Mucosa of rectum (tissue), 2 donors: Measurements from ENCODE around the gene PIANP.
A peak's percentile ranks its signal among the peaks of the same experiment; 100 is the strongest.

ENCODE experiments used
- H3K27ac ChIP-seq, 2 donors: one replicate each; pipeline ENCODE4 v1.7.0; 2013; ENCODE audit warnings: inconsistent platforms in 2 of 2, low read depth in 2 of 2, low read length in 2 of 2
- H3K27me3 ChIP-seq, 2 donors: one replicate each; pipeline ENCODE4 v1.7.0; 2013; ENCODE audit warnings: low read length in 2 of 2; ENCODE audit not compliant: control insufficient read depth in 2 of 2, insufficient read depth in 2 of 2
- H3K36me3 ChIP-seq, 2 donors: one replicate each; pipeline ENCODE4 v1.7.0; 2013; ENCODE audit warnings: low read length in 2 of 2; ENCODE audit not compliant: control insufficient read depth in 2 of 2, insufficient read depth in 2 of 2
- H3K4me1 ChIP-seq, 2 donors: one replicate each; pipeline ENCODE4 v1.7.0; 2013; ENCODE audit warnings: low read length in 2 of 2, mild to moderate bottlenecking in 1 of 2; ENCODE audit not compliant: control insufficient read depth in 2 of 2, insufficient read depth in 2 of 2
- H3K4me3 ChIP-seq, 2 donors: one replicate each; pipeline ENCODE4 v1.7.0; 2013; ENCODE audit warnings: low read length in 2 of 2
- H3K9ac ChIP-seq, 2 donors: one replicate each; pipeline ENCODE4 v1.7.0; 2013; ENCODE audit warnings: low read length in 2 of 2, low read depth in 1 of 2, mild to moderate bottlenecking in 1 of 2
- H3K9me3 ChIP-seq, 2 donors: one replicate each; pipeline ENCODE4 v1.7.0; 2013; ENCODE audit warnings: low read length in 2 of 2; ENCODE audit not compliant: control insufficient read depth in 2 of 2
- donor health status: healthy.
- donor health status: Normal muscosa, but diverticular disease.

PIANP gene

GRCh38 chr12:6676962-6677361, 23.7 kb downstream of the PIANP start:
- H3K27me3 ChIP-seq, result no peaks in the 10 kb centered on the region
- H3K4me3 ChIP-seq, result no peak overlapping the region
- no peaks in the 10 kb centered on the region for H3K9me3 ChIP-seq
- H3K36me3 ChIP-seq, result peaks cover 79 to 80% of the 10 kb centered on the region in 2 donors
- H3K9ac ChIP-seq, result peak overlapping the region in 1 of 2 donors; percentile 5
- no peaks in the 10 kb centered on the region for H3K4me1 ChIP-seq
- H3K27ac ChIP-seq, result no peak overlapping the region

GRCh38 chr12:6672143-6672542, 28.5 kb downstream of the PIANP start:
- H3K4me3 ChIP-seq, result no peak overlapping the region
- no peaks in the 10 kb centered on the region for H3K27me3 ChIP-seq
- no peaks in the 10 kb centered on the region for H3K4me1 ChIP-seq
- H3K9ac ChIP-seq, result no peak overlapping the region
- H3K9me3 ChIP-seq, result no peaks in the 10 kb centered on the region
- H3K36me3 ChIP-seq, result peaks cover 86 to 90% of the 10 kb centered on the region in 2 donors
- no peak overlapping the region for H3K27ac ChIP-seq

- Histone ChIP-seq H3K27me3 (no peaks in the 10 kb centered on the region), H3K9ac (no peak overlapping the region), H3K9me3 (no peaks in the 10 kb centered on the region), H3K36me3 (peaks cover 55 to 56% of the 10 kb centered on the region in 2 donors), H3K27ac (no peak overlapping the region), H3K4me1 (peaks cover 2 to 4% of the 10 kb centered on the region in 2 donors), H3K4me3 (no peak overlapping the region)
These were observed 32.9 kb downstream of the PIANP start for GRCh38 chr12:6667559-6668210.

GRCh38 chr12:6666211-6666610, 34.4 kb downstream of the PIANP start:
- Histone ChIP-seq H3K4me3 (no peak overlapping the region), H3K36me3 (peaks cover 41 to 42% of the 10 kb centered on the region in 2 donors), H3K9ac (no peak overlapping the region), H3K9me3 (no peaks in the 10 kb centered on the region), H3K27me3 (no peaks in the 10 kb centered on the region), H3K27ac (no peak overlapping the region), H3K4me1 (peaks cover 10 to 11% of the 10 kb centered on the region in 2 donors)

GRCh38 chr12:6664902-6665301, 35.7 kb downstream of the PIANP start:
- Histone ChIP-seq H3K27me3 (no peaks in the 10 kb centered on the region), H3K9ac (no peak overlapping the region), H3K4me1 (peaks cover 10 to 11% of the 10 kb centered on the region in 2 donors)

GRCh38 chr12:6662906-6663742, 37.5 kb downstream of the PIANP start, which contains the start of gene ING4:
Gene ING4, minus strand, starts transcription at chr12:6663119. Its CDS starts 18 bp downstream, at chr12:6663101.
- peak within 1 kb of the TSS; percentile 96 to 99 for H3K4me3 ChIP-seq
- H3K36me3 ChIP-seq, result peaks cover 22 to 23% of the 10 kb centered on the region in 2 donors
- H3K9me3 ChIP-seq, result no peaks in the 10 kb centered on the region
- H3K27me3 ChIP-seq, result no peaks in the 10 kb centered on the region
- peaks cover 10 to 11% of the 10 kb centered on the region in 2 donors for H3K4me1 ChIP-seq
- H3K9ac ChIP-seq, result peak within 1 kb of the TSS; percentile 78 to 82
- H3K27ac ChIP-seq, result peak within 1 kb of the TSS; percentile 79 to 84

More at GRCh38 chr12:6664902-6665301, 35.7 kb downstream of the PIANP start:
- Histone ChIP-seq H3K36me3 (peaks cover 29 to 30% of the 10 kb centered on the region in 2 donors), H3K27ac (no peak overlapping the region), H3K4me3 (no peak overlapping the region), H3K9me3 (no peaks in the 10 kb centered on the region)

GRCh38 chr12:6662602-6662905, 38.1 kb downstream of the PIANP start:
- no peaks in the 10 kb centered on the region for H3K9me3 ChIP-seq

GRCh38 chr12:6653987-6654386, 46.6 kb downstream of the PIANP start:
- H3K27me3 ChIP-seq, result no peaks in the 10 kb centered on the region
- H3K4me3 ChIP-seq, result no peak overlapping the region
- no peak overlapping the region for H3K27ac ChIP-seq
- no peaks in the 10 kb centered on the region for H3K9me3 ChIP-seq
- no peaks in the 10 kb centered on the region for H3K4me1 ChIP-seq
- peaks cover 48 to 57% of the 10 kb centered on the region in 2 donors for H3K36me3 ChIP-seq
- H3K9ac ChIP-seq, result no peak overlapping the region

More at GRCh38 chr12:6662602-6662905, 38.1 kb downstream of the PIANP start:
- Histone ChIP-seq H3K36me3 (peaks cover 16 to 17% of the 10 kb centered on the region in 2 donors), H3K4me3 (peak overlapping the region; percentile 96 to 99), H3K9ac (peak overlapping the region; percentile 78 to 82), H3K4me1 (peaks cover 10 to 11% of the 10 kb centered on the region in 2 donors), H3K27ac (peak overlapping the region; percentile 79 to 81), H3K27me3 (no peaks in the 10 kb centered on the region)

GRCh38 chr12:6653342-6653741, 47.3 kb downstream of the PIANP start:
- no peak overlapping the region for H3K4me3 ChIP-seq
- no peaks in the 10 kb centered on the region for H3K9me3 ChIP-seq
- peaks cover 42 to 55% of the 10 kb centered on the region in 2 donors for H3K36me3 ChIP-seq
- no peaks in the 10 kb centered on the region for H3K27me3 ChIP-seq
- no peaks in the 10 kb centered on the region for H3K4me1 ChIP-seq
- H3K9ac ChIP-seq, result no peak overlapping the region
- no peak overlapping the region for H3K27ac ChIP-seq

- peaks cover 42 to 58% of the 10 kb centered on the region in 2 donors for H3K36me3 ChIP-seq
- H3K4me3 ChIP-seq, result no peak overlapping the region
- no peaks in the 10 kb centered on the region for H3K27me3 ChIP-seq
- no peak overlapping the region for H3K27ac ChIP-seq
- H3K9ac ChIP-seq, result no peak overlapping the region
- H3K4me1 ChIP-seq, result no peaks in the 10 kb centered on the region
- H3K9me3 ChIP-seq, result no peaks in the 10 kb centered on the region
These were observed 48.2 kb downstream of the PIANP start for GRCh38 chr12:6652391-6652790.
